GM18508 (cell line): ENCODE data around the gene IGFLR1.

Source experiments
- ATAC-seq: cut with Tn5 transposase; IDR thresholded peaks from one replicate; pipeline ENCODE4 v1.9.1; 2021; ENCODE audit warnings: moderate number of reproducible peaks; ENCODE audit not compliant: insufficient read depth, unreplicated experiment

Gene IGFLR1

GRCh38 chr19:35742121-35742724 lies at the start of gene IGFLR1:
IGFLR1 (minus strand) TSS chr19:35742452; CDS start chr19:35741180, 1,272 bp downstream.
- ATAC-seq, result no peak

- ATAC-seq, result no peak
These were observed 49.6 kb upstream of the IGFLR1 start for GRCh38 chr19:35791814-35792279.

- ATAC-seq, result no peak
These were observed 48.9 kb upstream of the IGFLR1 start for GRCh38 chr19:35790981-35791813.

- ATAC-seq, result no peak
These were observed 48.0 kb upstream of the IGFLR1 start for GRCh38 chr19:35789978-35790944.

- no peak for ATAC-seq
These were observed 47.1 kb upstream of the IGFLR1 start for GRCh38 chr19:35789195-35789977.

- no peak for ATAC-seq
These were observed 46.1 kb upstream of the IGFLR1 start for GRCh38 chr19:35788205-35788960.

- ATAC-seq, result no peak
These were observed 45.1 kb upstream of the IGFLR1 start for GRCh38 chr19:35787227-35787799.

- ATAC-seq, result no peak
These were observed 44.3 kb upstream of the IGFLR1 start for GRCh38 chr19:35786299-35787160.

- no peak for ATAC-seq
These were observed 43.0 kb upstream of the IGFLR1 start for GRCh38 chr19:35785339-35785627.

GRCh38 chr19:35784503-35785338 lies 42.5 kb upstream of the IGFLR1 start:
- ATAC-seq, result no peak

DNA sequence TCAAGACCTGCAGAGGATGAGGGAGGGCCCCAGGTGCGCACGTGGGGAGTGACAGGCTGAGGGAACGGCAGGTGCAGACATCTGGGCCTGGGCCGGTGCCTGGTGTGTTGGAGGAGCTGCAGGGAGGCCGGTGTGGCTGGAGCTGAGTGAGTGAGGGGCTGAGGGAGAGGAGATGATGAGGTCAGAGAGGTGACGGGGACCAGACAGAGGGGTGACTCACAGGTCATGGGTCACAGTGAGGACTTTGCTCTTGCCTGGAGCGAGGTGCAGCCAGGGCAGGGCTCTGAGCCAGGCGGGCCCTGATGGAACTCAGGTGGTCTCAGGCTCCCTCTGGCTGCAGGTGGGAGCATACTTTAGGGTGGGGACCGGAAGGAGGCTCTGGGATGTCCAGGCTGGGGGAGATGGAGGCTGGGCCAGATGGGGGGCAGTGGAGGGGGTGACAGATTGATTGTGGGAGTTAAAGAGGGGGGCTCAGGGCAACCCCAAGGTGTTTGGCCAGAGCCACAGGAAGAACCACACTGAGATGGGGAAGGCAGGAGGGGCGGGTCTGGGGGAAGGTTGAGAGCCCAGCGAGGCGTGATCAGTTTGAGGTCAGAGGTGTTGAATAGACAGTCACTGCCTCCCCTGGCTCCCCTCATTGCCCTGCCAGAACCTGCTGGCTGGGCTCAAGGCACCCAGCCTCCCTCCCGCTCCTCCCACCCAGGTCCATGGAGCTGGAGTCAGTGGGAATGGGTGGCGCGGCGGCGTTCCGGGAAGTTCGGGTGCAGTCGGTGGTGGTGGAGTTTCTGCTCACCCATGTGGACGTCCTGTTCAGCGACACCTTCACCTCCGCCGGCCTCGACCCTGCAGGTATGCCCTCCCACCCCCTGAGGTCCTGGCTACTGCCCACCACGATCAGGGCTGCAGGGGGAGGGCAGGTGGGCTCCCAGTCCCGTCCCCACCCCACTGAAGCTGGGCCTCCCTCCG lies 41.5 kb upstream of the IGFLR1 start:
- ATAC-seq, result no peak

DNA sequence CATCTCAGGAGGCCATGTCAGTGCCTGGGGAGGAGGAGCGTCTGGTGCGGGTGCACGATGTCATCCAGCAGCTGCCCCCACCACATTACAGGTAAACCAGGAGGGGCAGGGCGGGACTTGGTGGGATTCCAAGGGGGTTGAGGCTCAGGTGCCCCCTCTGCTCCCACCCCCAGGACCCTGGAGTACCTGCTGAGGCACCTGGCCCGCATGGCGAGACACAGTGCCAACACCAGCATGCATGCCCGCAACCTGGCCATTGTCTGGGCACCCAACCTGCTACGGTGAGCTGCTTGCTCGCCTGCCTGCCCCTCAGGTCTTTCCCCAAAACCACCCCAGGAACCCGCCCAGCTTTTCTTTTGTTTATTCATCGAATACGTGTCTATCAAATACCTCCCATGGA lies 40.3 kb upstream of the IGFLR1 start:
- ATAC-seq, result no peak

DNA sequence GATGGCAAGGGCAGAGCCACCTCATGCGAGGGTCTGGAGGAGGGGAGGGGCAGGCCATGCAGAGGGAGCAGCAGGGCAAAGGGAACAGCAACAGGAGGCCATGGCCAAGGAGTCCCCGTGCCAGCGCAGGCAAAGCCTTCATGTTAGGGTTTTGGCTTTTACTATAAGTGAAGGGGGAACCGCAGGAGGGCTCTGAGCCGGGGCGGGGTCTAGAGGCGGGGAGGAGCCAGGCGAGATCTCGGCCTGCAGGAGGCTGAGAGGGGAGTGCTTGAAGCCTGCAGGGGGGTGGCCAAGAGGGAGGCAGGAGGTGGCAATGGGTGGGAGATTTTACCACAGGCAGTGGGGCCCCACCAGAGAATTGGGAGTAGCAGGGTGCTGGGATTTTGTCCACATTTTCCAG lies 39.4 kb upstream of the IGFLR1 start:
- no peak for ATAC-seq

DNA sequence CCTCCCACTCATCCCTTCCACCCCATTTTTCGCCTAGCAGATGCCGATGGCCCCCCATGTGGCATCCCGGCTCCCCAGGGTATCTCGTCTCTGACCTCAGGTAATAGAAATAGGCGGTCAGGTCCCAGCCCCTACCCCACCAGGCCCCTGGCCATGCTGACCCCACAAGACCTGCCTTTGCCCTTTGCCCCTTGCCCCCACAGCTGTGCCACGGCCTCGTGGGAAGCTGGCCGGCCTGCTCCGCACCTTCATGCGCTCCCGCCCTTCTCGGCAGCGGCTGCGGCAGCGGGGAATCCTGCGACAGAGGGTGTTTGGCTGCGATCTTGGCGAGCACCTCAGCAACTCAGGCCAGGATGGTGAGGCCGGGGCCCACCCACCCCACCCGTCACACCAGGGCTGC lies 38.5 kb upstream of the IGFLR1 start:
- no peak for ATAC-seq

DNA sequence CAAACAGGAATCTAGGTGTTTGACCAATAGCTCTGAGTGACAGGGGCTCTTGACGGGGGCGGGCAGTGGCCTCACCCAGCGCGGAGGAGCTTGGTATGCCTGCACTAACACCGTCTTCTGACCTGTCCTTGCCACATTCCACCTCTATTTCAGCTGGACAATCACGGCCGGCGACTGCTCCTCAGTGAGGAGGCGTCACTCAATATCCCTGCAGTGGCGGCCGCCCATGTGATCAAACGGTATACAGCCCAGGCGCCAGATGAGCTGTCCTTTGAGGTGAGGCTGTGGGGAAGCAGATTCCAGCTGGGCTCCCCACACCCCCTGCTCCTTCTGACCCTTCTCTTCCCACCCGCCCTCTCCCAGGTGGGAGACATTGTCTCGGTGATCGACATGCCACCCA lies 37.8 kb upstream of the IGFLR1 start:
- ATAC-seq, result no peak

DNA sequence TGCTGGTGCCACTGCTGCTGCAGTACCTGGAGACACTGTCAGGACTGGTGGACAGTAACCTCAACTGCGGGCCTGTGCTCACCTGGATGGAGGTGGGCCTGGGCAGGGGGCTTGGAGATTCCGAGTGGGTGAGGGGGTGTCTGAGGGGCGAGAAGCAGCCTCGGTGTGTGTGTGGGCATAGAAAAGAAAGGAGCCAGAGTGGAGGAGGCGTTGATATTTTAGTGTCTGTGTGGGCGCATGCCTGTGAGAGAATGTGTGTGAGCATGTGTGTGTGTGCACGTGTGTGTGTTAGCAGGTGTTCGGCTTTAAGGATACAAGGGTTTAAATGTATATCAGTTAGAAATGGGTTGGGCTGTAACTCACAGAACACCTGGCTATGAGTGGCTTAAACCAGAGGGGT lies 36.8 kb upstream of the IGFLR1 start:
- ATAC-seq, result no peak
